Myocyte (in vitro differentiated cells): ENCODE results near the gene PCDHGB3. TPM values are rescaled to one million over a fixed set of nuclear protein-coding genes. Genes with fewer than 3 reads are reported as not detected.
"Not testable (repeated sequence)": the region's sequence is repeated elsewhere in the genome, so short reads cannot be mapped to it uniquely, and the experiment has no call there.

ENCODE experiments used
- DNase-seq: peaks from one replicate; pipeline ENCODE4 v3.0.0-alpha.2; 2012; ENCODE audit warnings: low read depth
- total RNA-seq: library from RNA; depleted of rRNA; stranded (reverse); fragments of >200 nt; gene quantifications from 2 replicates; pipeline ENCODE4 v1.2.3, GENCODE V29; 2014

PCDHGB3 gene
- total RNA-seq, 1 donor from 2014 or later: 1.8 TPM

- DNase-seq: not testable (repeated sequence)
Observed at GRCh38 chr5:141417494-141418172, 47.6 kb downstream of the PCDHGB3 start, which contains the start of gene PCDHGB7. Gene PCDHGB7 (plus strand): TSS chr5:141417677. CDS start chr5:141417860, 183 bp downstream.

GRCh38 chr5:141419074-141419880 lies 49.2 kb downstream of the PCDHGB3 start:
- DNase-seq: no peak

GRCh38 chr5:141420855-141421488 lies 50.9 kb downstream of the PCDHGB3 start, which contains the start of gene PCDHGA11:
Gene PCDHGA11 (plus strand): TSS chr5:141421051. CDS start chr5:141421228, 177 bp downstream.
- DNase-seq: no peak

- DNase-seq: no peak
Observed at GRCh38 chr5:141421489-141421855, 51.4 kb downstream of the PCDHGB3 start.

Other genes starting within 250 kb of the PCDHGB3 start
- gene PCDHB4, start 248.4 kb upstream of the PCDHGB3 start, total RNA-seq: 6.6 and 7.1 TPM in 2 replicates
- 0.36 and 1.0 TPM in 2 replicates for gene PCDHB5, start 235.0 kb upstream of the PCDHGB3 start, total RNA-seq
- gene PCDHB6, start 220.2 kb upstream of the PCDHGB3 start, total RNA-seq: 1.5 and 2.3 TPM in 2 replicates
- 5.1 and 6.6 TPM in 2 replicates for gene PCDHB7, start 197.6 kb upstream of the PCDHGB3 start, total RNA-seq
- gene PCDHB8, start 192.5 kb upstream of the PCDHGB3 start, total RNA-seq: 9.5 and 10.4 TPM in 2 replicates
- 13.5 and 14.7 TPM in 2 replicates for gene PCDHB16, start 187.9 kb upstream of the PCDHGB3 start, total RNA-seq
- 6.8 TPM in 2 replicates for gene PCDHB9, start 183.1 kb upstream of the PCDHGB3 start, total RNA-seq
- gene PCDHB10, start 177.9 kb upstream of the PCDHGB3 start, total RNA-seq: 6.7 and 7.4 TPM in 2 replicates
- 3.9 and 5.3 TPM in 2 replicates for gene PCDHB11, start 170.6 kb upstream of the PCDHGB3 start, total RNA-seq
- 5.4 and 7.2 TPM in 2 replicates for gene PCDHB12, start 161.5 kb upstream of the PCDHGB3 start, total RNA-seq
- 5.3 and 6.4 TPM in 2 replicates for gene PCDHB13, start 156.3 kb upstream of the PCDHGB3 start, total RNA-seq
- gene PCDHB14, start 146.9 kb upstream of the PCDHGB3 start, total RNA-seq: 6.2 and 6.9 TPM in 2 replicates
- 3.1 and 4.6 TPM in 2 replicates for gene PCDHB15, start 124.8 kb upstream of the PCDHGB3 start, total RNA-seq
- gene SLC25A2, start 66.2 kb upstream of the PCDHGB3 start, total RNA-seq: 0.43 and 0.62 TPM in 2 replicates
- gene TAF7, start 49.5 kb upstream of the PCDHGB3 start, total RNA-seq: 97.0 and 116 TPM in 2 replicates
- gene PCDHGA1, start 39.7 kb upstream of the PCDHGB3 start, total RNA-seq: 5.2 and 5.9 TPM in 2 replicates
- gene PCDHGA2, start 31.5 kb upstream of the PCDHGB3 start, total RNA-seq: 0.94 and 1.1 TPM in 2 replicates
- 0.48 and 0.57 TPM in 2 replicates for gene PCDHGA3, start 26.4 kb upstream of the PCDHGB3 start, total RNA-seq
- gene PCDHGB1, start 20.1 kb upstream of the PCDHGB3 start, total RNA-seq: 8.7 and 9.8 TPM in 2 replicates
- 2.9 and 3.3 TPM in 2 replicates for gene PCDHGA4, start 15.2 kb upstream of the PCDHGB3 start, total RNA-seq
- 14.0 and 14.5 TPM in 2 replicates for gene PCDHGB2, start 10.2 kb upstream of the PCDHGB3 start, total RNA-seq
- 1.7 and 2.2 TPM in 2 replicates for gene PCDHGA5, start 6.1 kb upstream of the PCDHGB3 start, total RNA-seq
- gene PCDHGA6, start 3.6 kb downstream of the PCDHGB3 start, total RNA-seq: 0.88 and 1.8 TPM in 2 replicates
- gene PCDHGA7, start 12.5 kb downstream of the PCDHGB3 start, total RNA-seq: 1.1 and 2.3 TPM in 2 replicates
- 1.1 and 2.2 TPM in 2 replicates for gene PCDHGB4, start 17.5 kb downstream of the PCDHGB3 start, total RNA-seq
- 1.6 and 2.2 TPM in 2 replicates for gene PCDHGA8, start 22.4 kb downstream of the PCDHGB3 start, total RNA-seq
- 0.47 and 1.4 TPM in 2 replicates for gene PCDHGB5, start 27.7 kb downstream of the PCDHGB3 start, total RNA-seq
- 0.88 and 1.7 TPM in 2 replicates for gene PCDHGA9, start 32.5 kb downstream of the PCDHGB3 start, total RNA-seq
- gene PCDHGB6, start 37.8 kb downstream of the PCDHGB3 start, total RNA-seq: 0.78 and 0.96 TPM in 2 replicates
- gene PCDHGA10, start 42.7 kb downstream of the PCDHGB3 start, total RNA-seq: 32.1 and 35.7 TPM in 2 replicates
- 1.4 and 3.4 TPM in 2 replicates for gene PCDHGB7, start 47.4 kb downstream of the PCDHGB3 start, total RNA-seq
- 2.0 and 2.1 TPM in 2 replicates for gene PCDHGA11, start 50.8 kb downstream of the PCDHGB3 start, total RNA-seq
- 4.3 and 4.6 TPM in 2 replicates for gene PCDHGA12, start 60.3 kb downstream of the PCDHGB3 start, total RNA-seq
- 137 and 170 TPM in 2 replicates for gene PCDHGC3, start 105.7 kb downstream of the PCDHGB3 start, total RNA-seq
- gene PCDHGC4, start 114.8 kb downstream of the PCDHGB3 start, total RNA-seq: 2.0 and 3.6 TPM in 2 replicates
- 2.0 and 2.6 TPM in 2 replicates for gene PCDHGC5, start 118.8 kb downstream of the PCDHGB3 start, total RNA-seq
- 13.2 and 25.4 TPM in 2 replicates for gene DIAPH1, start 248.8 kb downstream of the PCDHGB3 start, total RNA-seq